CD8-positive, alpha-beta memory T cell (primary cell): Measurements from ENCODE around the gene TPD52L2. TPM values are rescaled to one million over a fixed set of nuclear protein-coding genes. Genes with fewer than 3 reads are reported as not detected.
"Not testable (repeated sequence)": the region's sequence is repeated elsewhere in the genome, so short reads cannot be mapped to it uniquely, and the experiment has no call there.

Experiments
- CTCF ChIA-PET: fragments of 350-600 bp; sonication (Branson Sonifier 250); formaldehyde crosslinking; loops from one replicate; lab custom pipeline; 2021; ENCODE audit warnings: antibody characterized with exemption; lab: Charles Lee
- POLR2A ChIA-PET: fragments of 350-600 bp; sonication (Branson Sonifier 250); formaldehyde crosslinking; loops from one replicate; lab custom pipeline; 2021; ENCODE audit warnings: antibody characterized with exemption; lab: Charles Lee
- DNase-seq, 5 donors: peaks; one replicate each; pipeline versions ENCODE4 v3.0.0 to v3.0.0-alpha.2; 2020 to 2022; ENCODE audit warnings: mixed read lengths in 1 of 5
- H3K27ac ChIP-seq: one replicate; pipeline ENCODE4 v1.7.0; 2013; ENCODE audit warnings: low read depth, mild to moderate bottlenecking, low read length, moderate library complexity
- H3K27me3 ChIP-seq: 2 replicates; pipeline ENCODE4 v1.7.0; 2013; ENCODE audit warnings: low read length, mild to moderate bottlenecking; ENCODE audit not compliant: insufficient read depth, poor library complexity, severe bottlenecking
- H3K36me3 ChIP-seq: 2 replicates; pipeline ENCODE4 v1.7.0; 2013; ENCODE audit warnings: mild to moderate bottlenecking, low read length, moderate library complexity; ENCODE audit not compliant: insufficient read depth
- H3K4me1 ChIP-seq: 2 replicates; pipeline ENCODE4 v1.7.0; 2013; ENCODE audit warnings: mild to moderate bottlenecking, low read length, moderate library complexity; ENCODE audit not compliant: insufficient read depth
- H3K4me3 ChIP-seq: 2 replicates; pipeline ENCODE4 v1.7.0; 2013; ENCODE audit warnings: mild to moderate bottlenecking, low read length
- H3K9me3 ChIP-seq: 2 replicates; pipeline ENCODE4 v1.7.0; 2013; ENCODE audit warnings: mild to moderate bottlenecking, low read length
- H3K27ac Mint-ChIP-seq, 8 donors: one replicate each; pipeline ENCODE4 v1.8.0; 2020 to 2021; ENCODE audit warnings: mixed read lengths in 8 of 8, mild to moderate bottlenecking in 6 of 8, inconsistent platforms in 3 of 8, moderate library complexity in 3 of 8
- H3K27me3 Mint-ChIP-seq, 2 donors: one replicate each; pipeline ENCODE4 v1.8.0; 2020 to 2021; ENCODE audit warnings: mixed read lengths in 2 of 2, mild to moderate bottlenecking in 1 of 2, moderate library complexity in 1 of 2
- H3K36me3 Mint-ChIP-seq, 3 donors: one replicate each; pipeline ENCODE4 v1.8.0; 2020 to 2021; ENCODE audit warnings: mixed read lengths in 3 of 3, inconsistent platforms in 1 of 3, mild to moderate bottlenecking in 1 of 3
- H3K4me1 Mint-ChIP-seq, 3 donors: one replicate each; pipeline ENCODE4 v1.8.0; 2020 to 2021; ENCODE audit warnings: mixed read lengths in 3 of 3, inconsistent platforms in 1 of 3, mild to moderate bottlenecking in 1 of 3
- H3K4me3 Mint-ChIP-seq, 7 donors: one replicate each; pipeline ENCODE4 v1.8.0; 2020 to 2021; ENCODE audit warnings: mixed read lengths in 7 of 7, mild to moderate bottlenecking in 6 of 7, moderate library complexity in 4 of 7, inconsistent platforms in 2 of 7
- H3K9me3 Mint-ChIP-seq, 5 donors: one replicate each; pipeline ENCODE4 v1.8.0; 2020 to 2022; ENCODE audit warnings: mixed read lengths in 5 of 5, mild to moderate bottlenecking in 3 of 5, moderate library complexity in 2 of 5, inconsistent platforms in 1 of 5
- polyA plus RNA-seq: library from polyadenylated mRNA; unstranded; fragments of 300-500 nt; fragmentation: Illumina TruSeq; gene quantifications from one replicate; pipeline ENCODE4 v1.2.3, GENCODE V29; 2021
- total RNA-seq, 2 experiments: library from RNA; stranded (reverse); gene quantifications; one replicate each; pipeline ENCODE4 v1.2.3, GENCODE V29; 2021

The TPD52L2 gene
- total and polyA plus RNA-seq, 3 experiments from 2014 or later: 60.0 to 72.1 (median 64.4) TPM

DNA sequence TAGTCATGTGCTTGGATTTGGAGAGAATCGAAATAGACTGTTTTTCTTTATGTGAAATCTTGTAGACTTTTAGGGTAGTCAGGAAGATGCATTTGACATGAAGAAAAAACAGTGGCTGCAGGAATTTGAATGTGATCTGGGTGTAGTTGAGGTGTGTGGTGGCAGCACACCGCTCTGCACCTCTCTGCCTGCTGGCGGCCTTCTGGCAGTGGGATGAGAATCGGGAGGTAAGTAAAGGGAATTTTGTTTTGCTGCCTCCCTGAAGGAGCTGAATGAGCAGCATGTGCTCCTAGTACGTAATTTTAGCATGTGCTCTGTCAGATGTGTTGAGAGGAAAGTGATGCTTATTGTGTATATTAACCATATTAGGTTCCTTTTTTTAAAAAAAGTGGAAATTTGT, 3.2 kb downstream of the TPD52L2 start:
- Mint-ChIP-seq H3K27me3 (no peaks in the 10 kb centered on the region), H3K9me3 (no peaks in the 10 kb centered on the region), H3K27ac (peak overlapping the region in 3 of 8 donors; percentile 18 to 68 (median 44)), H3K4me1 (peaks cover 19 to 35% (median 29%) of the 10 kb centered on the region in 3 donors), H3K4me3 (peak overlapping the region in 2 of 7 donors; percentile 13 to 65), H3K36me3 (peaks cover 3 to 63% (median 8%) of the 10 kb centered on the region in 3 donors)
- ChIA-PET CTCF (interaction anchor here (1.5 kb wide), 1 partner anchor 331 kb away, joined by 4 read pairs; the partner anchor contains the start of gene PTK6), POLR2A (no interaction called here)
- no peak overlapping the region for H3K27ac ChIP-seq
- no peaks in the 10 kb centered on the region for H3K9me3 ChIP-seq
- no peaks in the 10 kb centered on the region for H3K27me3 ChIP-seq
- DNase-seq: no peak
- peaks cover 20% of the 10 kb centered on the region for H3K36me3 ChIP-seq
- H3K4me1 ChIP-seq: peaks cover 19% of the 10 kb centered on the region
- no peak overlapping the region for H3K4me3 ChIP-seq

- H3K27me3 ChIP-seq: no peaks in the 10 kb centered on the region
- Mint-ChIP-seq H3K4me3 (no peak overlapping the region), H3K36me3 (peaks cover 3 to 82% (median 12%) of the 10 kb centered on the region in 3 donors), H3K4me1 (peaks cover 2 to 6% (median 3%) of the 10 kb centered on the region in 3 donors), H3K27me3 (no peaks in the 10 kb centered on the region), H3K27ac (peak overlapping the region in 2 of 8 donors; percentile 9 to 69), H3K9me3 (no peaks in the 10 kb centered on the region)
- DNase-seq: no peak
- peaks cover 51% of the 10 kb centered on the region for H3K36me3 ChIP-seq
- ChIA-PET CTCF (interaction anchor here (1.2 kb wide), 1 partner anchor 100 kb away, joined by 4 read pairs; no protein-coding TSS in a partner anchor), POLR2A (no interaction called here)
- no peaks in the 10 kb centered on the region for H3K4me1 ChIP-seq
- H3K9me3 ChIP-seq: no peaks in the 10 kb centered on the region
- H3K27ac ChIP-seq: no peak overlapping the region
- H3K4me3 ChIP-seq: no peak overlapping the region
Observed at GRCh38 chr20:63873477-63873971, 8.5 kb downstream of the TPD52L2 start.

DNA sequence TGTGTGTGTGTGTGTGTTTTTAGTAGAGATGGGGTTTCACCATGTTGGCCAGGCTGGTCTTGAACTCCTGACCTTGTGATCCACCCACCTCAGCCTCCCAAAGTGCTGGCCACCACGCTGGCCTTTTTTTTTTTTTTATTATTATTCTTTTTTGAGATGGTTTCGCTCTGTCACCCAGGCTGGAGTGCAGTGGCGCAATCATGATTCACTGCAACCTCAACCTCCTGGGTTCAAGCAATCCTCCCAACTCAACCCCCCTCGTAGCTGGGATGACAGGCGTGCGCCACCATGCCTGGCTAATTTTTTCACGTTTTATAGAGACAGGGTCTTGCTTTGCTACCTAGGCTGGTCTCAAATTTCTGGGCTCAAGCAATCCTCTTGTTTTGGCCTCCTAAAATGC, 9.2 kb downstream of the TPD52L2 start:
- H3K9me3 ChIP-seq, H3K4me1 ChIP-seq, POLR2A ChIA-PET, H3K9me3 Mint-ChIP-seq, CTCF ChIA-PET, H3K27ac Mint-ChIP-seq, H3K4me1 Mint-ChIP-seq, H3K27me3 ChIP-seq, H3K4me3 ChIP-seq, DNase-seq, H3K27me3 Mint-ChIP-seq, H3K27ac ChIP-seq: not testable (repeated sequence)
- peak overlapping the region in 1 of 7 donors; percentile 42 for H3K4me3 Mint-ChIP-seq
- H3K36me3 ChIP-seq: peaks cover 51% of the 10 kb centered on the region
- H3K36me3 Mint-ChIP-seq: peaks cover 3 to 77% (median 10%) of the 10 kb centered on the region in 3 donors

GRCh38 chr20:63876489-63877036, 11.5 kb downstream of the TPD52L2 start:
- H3K4me3 ChIP-seq: no peak overlapping the region
- peaks cover 0 to 67% (median 11%) of the 10 kb centered on the region in 3 donors for H3K36me3 Mint-ChIP-seq
- H3K27ac ChIP-seq: no peak overlapping the region
- H3K4me1 ChIP-seq: no peaks in the 10 kb centered on the region
- H3K27ac Mint-ChIP-seq: peak overlapping the region in 2 of 8 donors; percentile 32 to 47
- H3K4me1 Mint-ChIP-seq: peaks cover 2 to 6% (median 3%) of the 10 kb centered on the region in 3 donors
- no peaks in the 10 kb centered on the region for H3K27me3 ChIP-seq
- peaks cover 42% of the 10 kb centered on the region for H3K36me3 ChIP-seq
- ChIA-PET POLR2A (interaction anchor here (0.9 kb wide), 1 partner anchor 18 kb away, joined by 3 read pairs; no protein-coding TSS in a partner anchor), CTCF (no interaction called here)
- H3K4me3 Mint-ChIP-seq: no peak overlapping the region
- H3K27me3 Mint-ChIP-seq: no peaks in the 10 kb centered on the region
- no peaks in the 10 kb centered on the region for H3K9me3 ChIP-seq
- H3K9me3 Mint-ChIP-seq: no peaks in the 10 kb centered on the region
- DNase-seq: no peak

GRCh38 chr20:63877755-63878470, 12.8 kb downstream of the TPD52L2 start:
- no peak overlapping the region for H3K27ac ChIP-seq
- POLR2A ChIA-PET: no interaction called here
- H3K27me3 ChIP-seq: no peaks in the 10 kb centered on the region
- Mint-ChIP-seq H3K9me3 (no peaks in the 10 kb centered on the region), H3K36me3 (peaks cover 0 to 68% (median 8%) of the 10 kb centered on the region in 3 donors), H3K27ac (peak overlapping the region in 1 of 8 donors; percentile 63), H3K4me1 (peaks cover 2 to 6% (median 3%) of the 10 kb centered on the region in 3 donors), H3K4me3 (no peak overlapping the region), H3K27me3 (no peaks in the 10 kb centered on the region)
- H3K36me3 ChIP-seq: peaks cover 40% of the 10 kb centered on the region
- H3K4me3 ChIP-seq: no peak overlapping the region
- H3K4me1 ChIP-seq: no peaks in the 10 kb centered on the region
- DNase-seq: no peak
- CTCF ChIA-PET: no interaction called here
- no peaks in the 10 kb centered on the region for H3K9me3 ChIP-seq

DNA sequence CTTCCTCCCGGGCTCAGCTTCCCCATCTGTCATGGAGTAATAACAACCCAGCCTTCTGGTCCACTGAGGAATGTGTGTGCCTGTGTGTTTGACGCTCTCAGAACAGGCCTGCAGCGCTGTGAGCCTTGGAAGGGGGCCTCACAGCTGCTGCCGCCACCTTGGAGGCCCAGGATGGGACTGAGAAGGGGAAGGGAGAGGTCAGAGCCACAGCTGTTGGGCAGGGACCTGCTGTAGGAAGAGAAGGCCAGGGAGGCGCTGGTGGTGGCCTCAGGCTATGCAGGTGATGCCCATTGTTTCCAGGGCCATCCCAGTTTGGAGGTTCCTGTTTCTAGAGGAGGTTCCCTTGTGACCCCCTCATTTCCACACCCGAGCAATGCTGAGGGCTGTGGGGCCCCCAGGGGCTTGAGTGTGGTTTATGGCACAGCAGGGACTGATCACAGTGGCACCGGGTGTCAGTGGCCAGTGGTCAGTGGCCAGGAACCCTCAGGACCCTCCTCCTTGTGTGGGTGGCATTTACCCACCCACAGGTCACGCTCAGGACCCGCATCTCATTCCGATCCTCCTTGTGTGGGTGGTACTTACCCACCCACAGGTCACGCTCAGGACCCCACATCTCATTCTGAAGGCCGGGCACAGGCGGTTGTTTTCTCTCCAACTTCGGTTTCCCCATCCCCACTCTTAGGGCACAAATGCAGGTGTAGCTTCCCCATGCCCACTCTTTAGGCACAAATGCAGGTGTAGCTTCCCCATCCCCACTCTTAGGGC, 14.0 kb downstream of the TPD52L2 start:
- no peak overlapping the region for H3K4me3 ChIP-seq
- ChIA-PET POLR2A (no interaction called here), CTCF (no interaction called here)
- peaks cover 41% of the 10 kb centered on the region for H3K36me3 ChIP-seq
- DNase-seq: no peak
- Mint-ChIP-seq H3K4me1 (peaks cover 0 to 6% (median 2%) of the 10 kb centered on the region in 3 donors), H3K27me3 (no peaks in the 10 kb centered on the region), H3K36me3 (peaks cover 0 to 67% (median 8%) of the 10 kb centered on the region in 3 donors), H3K9me3 (no peaks in the 10 kb centered on the region), H3K27ac (peak overlapping the region in 2 of 8 donors; percentile 32 to 70), H3K4me3 (no peak overlapping the region)
- no peaks in the 10 kb centered on the region for H3K4me1 ChIP-seq
- no peak overlapping the region for H3K27ac ChIP-seq
- H3K27me3 ChIP-seq: no peaks in the 10 kb centered on the region
- H3K9me3 ChIP-seq: no peaks in the 10 kb centered on the region

DNA sequence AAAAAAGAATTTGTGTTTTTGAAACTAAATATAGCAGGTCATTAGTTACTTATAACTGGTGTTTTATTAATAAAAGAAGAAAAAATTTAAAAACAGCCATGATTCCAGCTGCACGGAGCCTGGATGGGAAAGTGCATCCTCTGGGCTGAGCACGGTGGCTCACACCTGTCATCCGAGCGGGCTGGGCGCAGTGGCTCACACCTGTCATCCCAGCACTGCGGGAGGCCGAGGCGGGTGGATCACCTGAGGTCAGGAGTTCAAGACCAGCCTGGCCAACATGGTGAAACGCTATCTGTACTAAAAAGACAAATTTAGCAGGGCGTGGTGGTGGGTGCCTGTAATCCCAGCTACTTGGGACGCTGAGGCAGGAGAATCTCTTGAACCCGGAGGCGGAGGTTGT, 15.8 kb downstream of the TPD52L2 start:
- H3K9me3 ChIP-seq, CTCF ChIA-PET, H3K4me1 Mint-ChIP-seq, DNase-seq, H3K4me3 ChIP-seq, H3K27me3 ChIP-seq, H3K27ac ChIP-seq, H3K4me3 Mint-ChIP-seq, H3K27me3 Mint-ChIP-seq, H3K9me3 Mint-ChIP-seq, POLR2A ChIA-PET, H3K27ac Mint-ChIP-seq, H3K4me1 ChIP-seq: not testable (repeated sequence)
- peaks cover 33% of the 10 kb centered on the region for H3K36me3 ChIP-seq
- H3K36me3 Mint-ChIP-seq: peaks cover 0 to 68% (median 6%) of the 10 kb centered on the region in 3 donors
